Neural progenitor cell (in vitro differentiated cells): ENCODE results near the gene GLI1. TPM values are rescaled to one million over a fixed set of nuclear protein-coding genes. Genes with fewer than 3 reads are reported as not detected.
A peak's percentile ranks its signal among the peaks of the same experiment; 100 is the strongest.

Source experiments
- DNase-seq: peaks from one replicate; pipeline ENCODE4 v3.0.0-alpha.2; 2016; ENCODE audit warnings: low spot score
- H2AFZ ChIP-seq: fragments of 200-600 bp; sonication (generic); replicated peaks from 2 replicates; pipeline ENCODE4 v1.6.1; 2016; ENCODE audit warnings: antibody characterized with exemption
- H3F3A ChIP-seq: fragments of 200-600 bp; sonication (generic); 2 replicates; pipeline ENCODE4 v1.6.1; 2016; ENCODE audit warnings: antibody characterized with exemption, low read depth
- H3K27ac ChIP-seq: fragments of 200-600 bp; sonication (generic); 2 replicates; pipeline ENCODE4 v1.5.1; 2016; ENCODE audit warnings: mild to moderate bottlenecking
- H3K27me3 ChIP-seq: fragments of 200-600 bp; sonication (generic); 2 replicates; pipeline ENCODE4 v1.6.1; 2016; ENCODE audit warnings: mild to moderate bottlenecking, moderate library complexity
- H3K36me3 ChIP-seq: fragments of 200-600 bp; sonication (generic); 2 replicates; pipeline ENCODE4 v1.5.1; 2016
- H3K4me1 ChIP-seq: fragments of 200-600 bp; sonication (generic); 2 replicates; pipeline ENCODE4 v1.6.1; 2016; ENCODE audit warnings: mixed run types
- H3K4me2 ChIP-seq: fragments of 200-600 bp; sonication (generic); 2 replicates; pipeline ENCODE4 v1.6.1; 2016
- H3K4me3 ChIP-seq: fragments of 200-600 bp; sonication (generic); 2 replicates; pipeline ENCODE4 v1.5.1; 2016
- H3K79me2 ChIP-seq: fragments of 200-600 bp; sonication (generic); 2 replicates; pipeline ENCODE4 v1.6.1; 2016; ENCODE audit warnings: low read depth
- H3K9ac ChIP-seq: fragments of 200-600 bp; sonication (generic); 2 replicates; pipeline ENCODE4 v1.6.1; 2016
- H3K9me3 ChIP-seq: fragments of 200-600 bp; sonication (generic); 2 replicates; pipeline ENCODE4 v1.5.1; 2016; ENCODE audit warnings: low read depth
- H4K20me1 ChIP-seq: fragments of 200-600 bp; sonication (generic); 2 replicates; pipeline ENCODE4 v1.6.1; 2016; ENCODE audit warnings: low read depth
- H3K27ac Mint-ChIP-seq: 3 replicates; pipeline ENCODE4 v1.8.0; 2021; ENCODE audit warnings: mixed read lengths
- H3K27me3 Mint-ChIP-seq: 2 replicates; pipeline ENCODE4 v1.8.0; 2022; ENCODE audit warnings: low read depth, mild to moderate bottlenecking, inconsistent platforms, moderate library complexity, mixed read lengths; ENCODE audit not compliant: insufficient read depth
- H3K36me3 Mint-ChIP-seq: 3 replicates; pipeline ENCODE4 v1.8.0; 2021; ENCODE audit warnings: mixed read lengths
- H3K4me1 Mint-ChIP-seq: 3 replicates; pipeline ENCODE4 v1.8.0; 2021; ENCODE audit warnings: mixed read lengths
- H3K4me3 Mint-ChIP-seq: 3 replicates; pipeline ENCODE4 v1.8.0; 2021; ENCODE audit warnings: mild to moderate bottlenecking, moderate library complexity, mixed read lengths
- H3K9me3 Mint-ChIP-seq: 3 replicates; pipeline ENCODE4 v1.8.0; 2020; ENCODE audit warnings: mixed read lengths
- CTCF ChIP-seq: fragments of 200-600 bp; sonication (generic); IDR thresholded peaks from 2 replicates; pipeline ENCODE4 v1.5.1; 2017; ENCODE audit warnings: antibody characterized with exemption, mild to moderate bottlenecking
- EZH2 ChIP-seq: fragments of 200-600 bp; sonication (generic); IDR thresholded peaks from 2 replicates; pipeline ENCODE4 v1.6.1; 2017; ENCODE audit warnings: antibody characterized with exemption, mild to moderate bottlenecking, moderate library complexity
- EZH2phosphoT487 ChIP-seq: fragments of 200-600 bp; sonication (generic); IDR thresholded peaks from 2 replicates; pipeline ENCODE4 v1.6.1; 2017; ENCODE audit warnings: antibody characterized with exemption
- total RNA-seq: library from RNA; depleted of rRNA; stranded (reverse); fragments of >200 nt; gene quantifications from 2 replicates; pipeline ENCODE4 v1.2.3, GENCODE V29; 2015; ENCODE audit warnings: low replicate concordance

Gene GLI1
- total RNA-seq, 1 donor from 2014 or later: 0.71 TPM

GRCh38 chr12:57452181-57452936 is 7.2 kb upstream of the GLI1 start:
- Histone ChIP-seq H3K9me3 (no peaks in the 10 kb centered on the region), H3K36me3 (no peaks in the 10 kb centered on the region), H3K27ac (no peak overlapping the region), H2AFZ (peak overlapping the region; percentile 65), H3K9ac (no peak overlapping the region), H3K4me2 (no peak overlapping the region), H3F3A (no peaks in the 10 kb centered on the region), H3K4me1 (peaks cover 20% of the 10 kb centered on the region), H3K4me3 (no peak overlapping the region), H3K27me3 (no peaks in the 10 kb centered on the region), H3K79me2 (no peaks in the 10 kb centered on the region), H4K20me1 (no peaks in the 10 kb centered on the region)
- TF ChIP-seq EZH2 (no peak), EZH2phosphoT487 (no peak), CTCF (no peak)
- no peak for DNase-seq
- Mint-ChIP-seq H3K9me3 (no peaks in the 10 kb centered on the region), H3K36me3 (no peaks in the 10 kb centered on the region), H3K4me3 (no peak overlapping the region), H3K4me1 (peaks cover 29% of the 10 kb centered on the region), H3K27me3 (peaks cover 14% of the 10 kb centered on the region), H3K27ac (peak overlapping the region; percentile 42)

DNA sequence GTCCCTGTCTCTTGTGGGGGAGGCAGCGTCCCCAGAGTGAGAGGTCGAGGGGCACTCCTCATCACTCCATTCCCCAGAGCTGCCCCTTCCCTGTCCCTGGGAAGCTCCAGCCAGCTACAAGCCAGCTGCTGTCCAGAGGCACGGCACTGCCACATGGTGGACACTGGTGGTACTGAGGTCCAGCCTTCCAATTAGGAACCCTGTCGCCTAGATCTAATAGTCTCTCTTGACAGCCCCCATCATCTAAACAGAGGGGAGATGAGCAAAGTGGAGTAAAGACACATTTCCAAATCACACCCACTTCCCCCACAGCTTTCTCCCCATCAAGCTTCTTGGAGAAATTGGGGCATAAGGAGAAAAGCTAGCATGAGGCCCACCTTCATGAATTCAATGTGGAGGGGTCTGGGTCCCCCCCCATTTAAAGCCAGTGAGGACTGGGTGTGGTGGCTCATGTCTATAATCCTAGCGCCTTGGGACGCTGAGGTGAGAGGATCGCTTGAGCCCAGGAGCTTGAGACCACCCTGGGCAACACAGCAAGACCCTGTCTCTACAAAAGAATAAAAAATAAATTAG is 6.6 kb upstream of the GLI1 start:
- H3K27me3 ChIP-seq: no peaks in the 10 kb centered on the region
- Mint-ChIP-seq H3K36me3 (no peaks in the 10 kb centered on the region), H3K4me1 (peaks cover 29% of the 10 kb centered on the region), H3K27ac (no peak overlapping the region), H3K27me3 (peaks cover 18% of the 10 kb centered on the region), H3K4me3 (no peak overlapping the region), H3K9me3 (no peaks in the 10 kb centered on the region)
- peak overlapping the region; percentile 65 for H2AFZ ChIP-seq
- H3K36me3 ChIP-seq: no peaks in the 10 kb centered on the region
- peaks cover 20% of the 10 kb centered on the region for H3K4me1 ChIP-seq
- no peaks in the 10 kb centered on the region for H3K9me3 ChIP-seq
- H3F3A ChIP-seq: no peaks in the 10 kb centered on the region
- H3K27ac ChIP-seq: no peak overlapping the region
- DNase-seq: peak; percentile 89
- no peak overlapping the region for H3K4me3 ChIP-seq
- no peak overlapping the region for H3K4me2 ChIP-seq
- no peak overlapping the region for H3K9ac ChIP-seq
- no peaks in the 10 kb centered on the region for H3K79me2 ChIP-seq
- no peaks in the 10 kb centered on the region for H4K20me1 ChIP-seq
- TF ChIP-seq CTCF (peak; percentile 89), EZH2phosphoT487 (no peak), EZH2 (no peak)

- Histone ChIP-seq H3K36me3 (no peaks in the 10 kb centered on the region), H3K9ac (no peak overlapping the region), H2AFZ (no peak overlapping the region), H3K27ac (no peak overlapping the region), H3K27me3 (no peaks in the 10 kb centered on the region), H3F3A (no peaks in the 10 kb centered on the region), H3K4me2 (no peak overlapping the region), H3K79me2 (no peaks in the 10 kb centered on the region), H4K20me1 (no peaks in the 10 kb centered on the region), H3K9me3 (no peaks in the 10 kb centered on the region), H3K4me3 (no peak overlapping the region), H3K4me1 (peaks cover 24% of the 10 kb centered on the region)
- no peak for DNase-seq
- no peak overlapping the region for H3K4me3 Mint-ChIP-seq
- H3K27ac Mint-ChIP-seq: no peak overlapping the region
- H3K27me3 Mint-ChIP-seq: peaks cover 22% of the 10 kb centered on the region
- H3K9me3 Mint-ChIP-seq: no peaks in the 10 kb centered on the region
- TF ChIP-seq EZH2: no peak
- TF ChIP-seq CTCF: no peak
- no peak for TF ChIP-seq EZH2phosphoT487
- H3K36me3 Mint-ChIP-seq: no peaks in the 10 kb centered on the region
- peaks cover 35% of the 10 kb centered on the region for H3K4me1 Mint-ChIP-seq
These were observed 5.4 kb upstream of the GLI1 start for GRCh38 chr12:57454213-57454565.
